ENCODE data around the gene SEMG1. TPM values are rescaled to one million over a fixed set of nuclear protein-coding genes. Genes with fewer than 3 reads are reported as not detected.

Gene SEMG1
- total RNA-seq, 1 experiment from 2014 or later = 2.1 TPM

GRCh38 chr20:45226287-45226686, 19.5 kb downstream of the SEMG1 start:
- ChIA-PET POLR2A (no interaction called here), CTCF (interaction anchor here (2.0 kb wide), 1 partner anchor 88 kb away, joined by 7 read pairs; no protein-coding TSS in a partner anchor)
- H3K36me3 Mint-ChIP-seq = no peaks in the 10 kb centered on the region
- ATAC-seq (no peak), DNase-seq (ENCODE audit: low spot score) (no peak)
- no peaks in the 10 kb centered on the region; the same call in 1 of the 2 replicates for H3K9me3 Mint-ChIP-seq
- peaks cover 76% of the 10 kb centered on the region for H3K27me3 Mint-ChIP-seq (ENCODE audit: low read depth)
- no peak overlapping the region for H3K4me3 Mint-ChIP-seq
- no peaks in the 10 kb centered on the region for H3K4me1 Mint-ChIP-seq
- H3K27ac Mint-ChIP-seq = no peak overlapping the region
- TF ChIP-seq STAT6 (CRISPR knock-in tag; conservative IDR thresholded peaks at IDR 0.05; ENCODE audit: low read depth) = no peak
- no peak for TF ChIP-seq SOX15 (CRISPR knock-in tag; IDR thresholded peaks at IDR 0.05)
- no peak for TF ChIP-seq CREM (CRISPR knock-in tag; IDR thresholded peaks at IDR 0.05)
- TF ChIP-seq ZNF416 (CRISPR knock-in tag; IDR thresholded peaks at IDR 0.05) = no peak
- no peak for TF ChIP-seq ZNF121 (CRISPR knock-in tag; IDR thresholded peaks at IDR 0.05)
- no peak for TF ChIP-seq NR2C2 (CRISPR knock-in tag; IDR thresholded peaks at IDR 0.05)
- no peak for TF ChIP-seq TP53 (CRISPR knock-in tag; IDR thresholded peaks at IDR 0.05)
- no peak for TF ChIP-seq AR (CRISPR knock-in tag; IDR thresholded peaks at IDR 0.05)
- no peak for TF ChIP-seq GABPB1 (CRISPR knock-in tag; IDR thresholded peaks at IDR 0.05)
- no peak for TF ChIP-seq SP1 (CRISPR knock-in tag; conservative IDR thresholded peaks at IDR 0.05)
- TF ChIP-seq, protein P1, sequence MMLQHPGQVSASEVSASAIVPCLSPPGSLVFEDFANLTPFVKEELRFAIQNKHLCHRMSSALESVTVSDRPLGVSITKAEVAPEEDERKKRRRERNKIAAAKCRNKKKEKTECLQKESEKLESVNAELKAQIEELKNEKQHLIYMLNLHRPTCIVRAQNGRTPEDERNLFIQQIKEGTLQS (CRISPR knock-in tag; conservative IDR thresholded peaks at IDR 0.05) = no peak
- TF ChIP-seq KAT7 (CRISPR knock-in tag; IDR thresholded peaks at IDR 0.05; ENCODE audit: borderline replicate concordance) = no peak
- no peak for TF ChIP-seq JUN (CRISPR knock-in tag; IDR thresholded peaks at IDR 0.05)
- TF ChIP-seq, protein P2, sequence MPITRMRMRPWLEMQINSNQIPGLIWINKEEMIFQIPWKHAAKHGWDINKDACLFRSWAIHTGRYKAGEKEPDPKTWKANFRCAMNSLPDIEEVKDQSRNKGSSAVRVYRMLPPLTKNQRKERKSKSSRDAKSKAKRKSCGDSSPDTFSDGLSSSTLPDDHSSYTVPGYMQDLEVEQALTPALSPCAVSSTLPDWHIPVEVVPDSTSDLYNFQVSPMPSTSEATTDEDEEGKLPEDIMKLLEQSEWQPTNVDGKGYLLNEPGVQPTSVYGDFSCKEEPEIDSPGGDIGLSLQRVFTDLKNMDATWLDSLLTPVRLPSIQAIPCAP (CRISPR knock-in tag; IDR thresholded peaks at IDR 0.05) = no peak
- TF ChIP-seq, protein P3, sequence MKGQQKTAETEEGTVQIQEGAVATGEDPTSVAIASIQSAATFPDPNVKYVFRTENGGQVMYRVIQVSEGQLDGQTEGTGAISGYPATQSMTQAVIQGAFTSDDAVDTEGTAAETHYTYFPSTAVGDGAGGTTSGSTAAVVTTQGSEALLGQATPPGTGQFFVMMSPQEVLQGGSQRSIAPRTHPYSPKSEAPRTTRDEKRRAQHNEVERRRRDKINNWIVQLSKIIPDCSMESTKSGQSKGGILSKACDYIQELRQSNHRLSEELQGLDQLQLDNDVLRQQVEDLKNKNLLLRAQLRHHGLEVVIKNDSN (CRISPR knock-in tag; IDR thresholded peaks at IDR 0.05) = no peak
- no peak for TF ChIP-seq FOXJ3 (CRISPR knock-in tag; IDR thresholded peaks at IDR 0.05; ENCODE audit: borderline replicate concordance)

DNA sequence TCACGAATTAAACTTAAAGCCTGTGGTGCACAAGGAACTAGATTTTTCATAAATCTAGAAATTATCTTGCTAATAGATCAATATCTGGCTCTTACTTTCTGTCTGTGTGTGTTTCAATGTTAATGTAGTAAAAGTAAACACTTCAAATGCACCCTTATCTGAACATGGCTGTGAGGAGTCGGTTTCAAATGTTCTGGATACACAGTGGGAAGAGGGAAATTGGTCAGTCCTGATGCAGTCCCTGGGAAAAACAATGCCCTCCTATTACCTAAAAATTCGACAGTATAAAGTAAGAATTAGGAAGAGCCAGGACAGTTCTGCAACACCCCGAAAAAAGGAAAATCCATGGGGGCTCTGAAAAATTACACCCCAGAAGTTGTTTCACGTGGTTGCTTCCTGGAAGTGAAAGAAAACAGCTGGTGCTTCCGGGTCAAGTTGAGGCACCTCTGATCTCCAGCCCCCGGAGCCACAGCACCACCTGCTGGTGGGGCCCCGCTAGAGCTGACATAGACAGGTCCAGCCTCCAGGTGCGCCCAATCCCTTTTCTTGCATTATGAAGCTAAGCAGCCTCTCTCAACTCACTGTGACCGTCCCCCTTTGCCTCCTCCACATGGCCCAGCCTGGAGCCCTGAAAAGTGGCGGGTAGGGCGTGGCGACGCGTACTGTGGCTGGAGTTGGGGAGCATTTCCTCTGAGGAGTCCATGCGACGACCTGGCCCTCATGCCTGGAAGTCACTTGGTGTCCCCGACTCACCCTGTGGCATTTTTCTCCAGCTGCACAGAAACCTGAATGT, 22.6 kb downstream of the SEMG1 start:
- ChIA-PET POLR2A (interaction anchor here (0.7 kb wide), 1 partner anchor 91 kb away, joined by 6 read pairs; no protein-coding TSS in a partner anchor), CTCF (interaction anchor here (0.6 to 2.6 kb wide), 61 partner anchors 9 to 541 kb away, joined by 3 to 91 read pairs (median 4); partner anchors contain the start of genes MATN4, SEMG1, SEMG2 and SLPI)
- Mint-ChIP-seq H3K36me3 (no peaks in the 10 kb centered on the region), H3K4me3 (no peak overlapping the region), H3K4me1 (no peaks in the 10 kb centered on the region), H3K9me3 (no peaks in the 10 kb centered on the region; the same call in 1 of the 2 replicates), H3K27me3 (ENCODE audit: low read depth) (peaks cover 53% of the 10 kb centered on the region), H3K27ac (no peak overlapping the region)
- TF ChIP-seq E2F4 (CRISPR knock-in tag; IDR thresholded peaks at IDR 0.05; ENCODE audit: borderline replicate concordance, low read depth) (no peak), ETV6 (CRISPR knock-in tag; IDR thresholded peaks at IDR 0.05) (peak; percentile 77; the same call in 1 of the 2 replicates), MAX (CRISPR knock-in tag; IDR thresholded peaks at IDR 0.05) (0 out of 2 replicates have a peak, but pooled peaks have one; percentile 28)
- TF ChIP-seq, protein P4, sequence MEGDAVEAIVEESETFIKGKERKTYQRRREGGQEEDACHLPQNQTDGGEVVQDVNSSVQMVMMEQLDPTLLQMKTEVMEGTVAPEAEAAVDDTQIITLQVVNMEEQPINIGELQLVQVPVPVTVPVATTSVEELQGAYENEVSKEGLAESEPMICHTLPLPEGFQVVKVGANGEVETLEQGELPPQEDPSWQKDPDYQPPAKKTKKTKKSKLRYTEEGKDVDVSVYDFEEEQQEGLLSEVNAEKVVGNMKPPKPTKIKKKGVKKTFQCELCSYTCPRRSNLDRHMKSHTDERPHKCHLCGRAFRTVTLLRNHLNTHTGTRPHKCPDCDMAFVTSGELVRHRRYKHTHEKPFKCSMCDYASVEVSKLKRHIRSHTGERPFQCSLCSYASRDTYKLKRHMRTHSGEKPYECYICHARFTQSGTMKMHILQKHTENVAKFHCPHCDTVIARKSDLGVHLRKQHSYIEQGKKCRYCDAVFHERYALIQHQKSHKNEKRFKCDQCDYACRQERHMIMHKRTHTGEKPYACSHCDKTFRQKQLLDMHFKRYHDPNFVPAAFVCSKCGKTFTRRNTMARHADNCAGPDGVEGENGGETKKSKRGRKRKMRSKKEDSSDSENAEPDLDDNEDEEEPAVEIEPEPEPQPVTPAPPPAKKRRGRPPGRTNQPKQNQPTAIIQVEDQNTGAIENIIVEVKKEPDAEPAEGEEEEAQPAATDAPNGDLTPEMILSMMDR (IDR thresholded peaks at IDR 0.05) = peak; percentile 85
- peak; percentile 96 for ATAC-seq
- peak; percentile 90 for DNase-seq (ENCODE audit: low spot score)
